SH-SY5Y (cell line): ENCODE data around the gene IPO13.

Experiments
- GATA2 ChIP-seq: IDR thresholded peaks from 2 replicates; pipeline ENCODE4 v1.6.1; 2011; ENCODE audit warnings: mild to moderate bottlenecking, low read depth, low read length
- GATA3 ChIP-seq: IDR thresholded peaks from 2 replicates; pipeline ENCODE4 v1.6.1; 2011; ENCODE audit warnings: low read depth, mild to moderate bottlenecking, low read length, moderate library complexity

DNA sequence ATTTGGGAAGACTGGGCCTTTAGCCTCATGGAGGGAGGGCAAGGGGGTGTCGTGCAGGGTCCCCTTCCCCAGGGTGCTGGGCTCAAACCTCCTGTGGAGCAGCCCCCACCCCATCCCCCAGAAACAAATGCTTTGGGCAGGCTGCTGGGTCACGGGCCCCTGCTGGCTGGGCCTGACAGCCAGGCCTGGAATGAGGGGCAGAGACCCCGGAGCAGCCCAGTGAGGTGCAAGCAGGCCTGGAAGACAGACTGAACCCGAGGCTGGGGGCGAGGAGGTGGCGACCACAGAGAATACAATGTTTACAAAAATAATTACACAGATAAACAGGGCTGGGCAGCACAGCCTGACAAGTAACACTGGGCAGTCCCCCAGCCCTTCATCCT lies 50.0 kb downstream of the IPO13 start:
- TF ChIP-seq GATA2 (no peak), GATA3 (no peak)
